Measurements from ENCODE around the gene HEMK1.

Gene HEMK1

GRCh38 chr3:50545781-50546180 lies 23.5 kb upstream of the HEMK1 start:
- no peak for DNase-seq

DNA sequence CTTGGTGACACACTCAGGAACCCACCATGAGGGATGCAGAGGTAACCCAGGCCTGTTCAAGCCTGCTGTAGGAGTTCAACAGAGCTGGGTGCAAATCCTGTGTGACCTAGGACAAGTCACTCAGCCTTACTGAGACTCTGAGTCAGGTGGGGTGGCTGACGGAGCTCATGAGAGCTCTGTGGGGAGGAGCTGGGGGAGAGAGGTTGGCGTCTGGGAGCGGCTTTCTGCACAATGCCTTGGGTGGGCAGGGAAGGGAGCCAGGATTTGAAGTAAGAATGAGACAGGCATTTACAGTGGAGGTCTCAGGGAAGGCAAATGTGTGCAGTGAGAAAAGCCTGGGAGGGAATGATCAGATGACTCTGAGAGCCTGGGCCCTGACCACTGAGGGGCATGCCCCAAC lies 20.1 kb upstream of the HEMK1 start:
- no peak for DNase-seq

DNA sequence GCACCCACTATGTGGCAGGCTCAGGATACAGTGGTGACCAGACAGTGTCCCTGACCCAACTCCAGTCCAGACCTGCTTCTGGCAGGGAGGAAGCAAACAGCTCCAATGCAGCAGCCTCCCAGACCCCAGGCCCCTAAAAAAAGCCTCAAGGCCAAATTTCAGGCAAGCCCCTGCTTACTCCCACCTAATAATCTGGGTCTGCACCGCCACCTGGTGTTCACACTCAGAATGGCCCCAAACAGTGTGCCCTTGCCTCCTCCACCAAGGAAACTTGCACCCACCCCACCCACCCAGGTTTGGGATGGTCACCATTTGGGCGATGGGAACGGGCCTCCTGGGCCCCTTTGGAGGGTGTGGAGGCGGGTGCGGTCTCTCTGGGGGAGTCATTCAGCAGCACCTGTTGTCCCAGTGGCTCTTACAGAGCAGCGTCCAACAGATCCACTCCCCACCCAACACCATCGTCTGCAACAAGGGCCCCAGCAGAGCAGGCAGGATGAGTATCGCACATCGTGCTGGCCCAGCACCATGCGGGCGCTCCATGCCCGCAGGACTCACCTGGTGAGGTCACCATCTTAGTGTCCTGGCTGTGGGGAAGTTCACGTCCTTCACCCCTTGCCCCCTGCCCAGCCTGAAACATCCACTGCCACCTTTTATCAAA lies 19.1 kb upstream of the HEMK1 start:
- DNase-seq = peak; percentile 44

GRCh38 chr3:50551054-50551659 lies 18.2 kb upstream of the HEMK1 start:
- no peak for DNase-seq

GRCh38 chr3:50551681-50552435 lies 17.5 kb upstream of the HEMK1 start:
- no peak for DNase-seq

DNA sequence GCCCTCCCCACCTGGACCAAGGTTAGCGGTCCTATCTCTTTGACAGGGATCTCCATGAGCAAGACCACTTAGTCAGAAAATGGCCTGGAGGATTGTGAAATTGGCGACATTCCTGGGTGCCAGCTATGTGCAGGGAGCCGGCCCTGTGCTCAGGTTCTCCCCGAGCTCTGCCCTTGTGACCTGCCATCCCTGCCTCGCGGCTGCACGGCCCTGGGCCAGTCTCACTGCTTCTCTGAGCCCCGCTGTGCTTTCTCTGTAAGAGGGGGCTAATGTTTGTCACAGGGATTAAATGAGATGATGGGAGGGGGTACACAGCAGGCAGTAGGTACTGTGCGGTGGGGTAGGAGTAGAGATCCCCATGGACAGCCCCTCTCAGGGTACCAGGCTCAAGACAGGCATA lies 16.7 kb upstream of the HEMK1 start:
- DNase-seq = no peak

- no peak for DNase-seq
Measured at GRCh38 chr3:50554553-50554952, 14.8 kb upstream of the HEMK1 start.

- no peak for DNase-seq
Measured at GRCh38 chr3:50557106-50557505, 12.2 kb upstream of the HEMK1 start.

GRCh38 chr3:50557915-50558314 lies 11.4 kb upstream of the HEMK1 start:
- no peak for DNase-seq

GRCh38 chr3:50559702-50560101 lies 9.6 kb upstream of the HEMK1 start:
- no peak for DNase-seq

- DNase-seq = no peak
Measured at GRCh38 chr3:50562861-50563260, 6.5 kb upstream of the HEMK1 start.

DNA sequence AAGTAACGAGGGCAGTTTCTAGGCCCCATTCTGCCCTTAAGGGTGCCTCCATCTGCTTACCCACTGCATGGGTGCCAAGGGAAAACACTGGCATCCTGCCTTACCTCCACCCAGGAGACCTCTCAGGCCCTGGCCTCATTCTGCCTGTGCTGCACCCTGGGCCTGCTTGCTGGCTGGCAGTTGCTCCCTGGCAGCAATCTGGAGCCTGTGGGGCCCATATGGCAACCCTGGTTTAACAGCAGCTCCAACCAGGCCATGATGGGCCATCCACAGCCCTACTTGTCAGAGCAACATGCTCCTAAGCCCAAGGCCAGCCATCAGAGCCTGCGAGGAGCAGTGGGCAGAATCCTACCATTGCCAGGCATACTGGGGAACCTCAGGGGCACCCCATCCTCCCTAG lies 5.5 kb upstream of the HEMK1 start:
- DNase-seq = no peak

GRCh38 chr3:50564321-50564720 lies 5.0 kb upstream of the HEMK1 start:
- no peak for DNase-seq

DNA sequence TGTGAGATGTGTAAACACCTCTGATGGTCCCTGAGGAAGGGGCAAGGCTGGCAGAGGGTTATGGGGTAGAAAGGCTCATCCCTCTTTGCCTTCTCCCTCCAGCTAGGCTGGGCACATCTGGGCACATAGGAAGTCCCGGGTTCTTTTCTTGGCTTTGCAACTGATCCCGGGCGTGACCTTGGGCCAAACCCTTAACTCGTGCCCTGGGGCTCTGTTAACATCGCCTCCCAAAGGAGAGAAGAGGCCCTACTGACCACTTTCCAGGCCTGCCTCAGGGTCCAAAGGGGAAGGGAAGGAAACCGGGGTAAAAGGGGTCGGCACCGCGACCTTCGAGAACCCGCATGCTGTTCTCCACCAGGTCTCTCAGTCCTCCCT lies 2.3 kb upstream of the HEMK1 start:
- DNase-seq = no peak

GRCh38 chr3:50567386-50568167 lies 1.7 kb upstream of the HEMK1 start, which contains the start of gene C3orf18:
TSS of gene C3orf18 (minus strand) at chr3:50567747. CDS start at chr3:50565699, 2,048 bp downstream.
- peak; percentile 90 for DNase-seq

DNA sequence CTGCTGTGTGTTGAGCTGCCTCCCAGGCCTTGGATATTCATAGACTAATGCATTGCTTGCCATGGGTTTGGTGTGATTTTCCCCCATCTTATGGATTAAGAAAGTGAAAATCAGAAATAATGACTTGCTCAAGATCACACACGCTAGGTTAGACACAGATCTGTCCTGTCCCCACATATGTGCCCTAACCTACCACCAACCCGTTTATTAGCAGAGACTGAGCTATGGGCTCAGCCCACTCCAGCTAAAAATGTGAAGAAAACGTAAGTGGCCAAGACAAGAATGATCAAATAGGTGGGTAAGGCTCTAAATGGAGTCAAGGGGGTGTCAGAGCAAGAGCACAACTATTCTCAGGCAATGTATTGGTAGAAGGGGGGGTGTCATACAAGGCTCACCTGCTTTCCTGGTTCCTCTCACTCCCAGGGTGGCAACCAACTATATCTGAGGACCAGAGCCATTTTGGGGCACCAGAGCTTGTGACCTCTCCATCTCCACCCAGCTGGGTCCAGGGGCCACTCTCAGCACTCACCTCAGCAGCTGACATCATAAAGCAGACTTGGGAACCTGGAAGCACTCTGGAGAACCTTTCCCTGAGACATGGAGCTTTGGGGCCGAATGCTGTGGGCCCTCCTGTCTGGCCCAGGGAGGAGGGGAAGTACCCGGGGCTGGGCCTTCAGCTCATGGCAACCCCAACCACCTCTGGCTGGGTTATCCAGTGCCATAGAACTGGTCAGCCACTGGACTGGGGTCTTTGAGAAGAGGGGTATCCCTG lies 1.4 kb downstream of the HEMK1 start:
- DNase-seq = no peak

DNA sequence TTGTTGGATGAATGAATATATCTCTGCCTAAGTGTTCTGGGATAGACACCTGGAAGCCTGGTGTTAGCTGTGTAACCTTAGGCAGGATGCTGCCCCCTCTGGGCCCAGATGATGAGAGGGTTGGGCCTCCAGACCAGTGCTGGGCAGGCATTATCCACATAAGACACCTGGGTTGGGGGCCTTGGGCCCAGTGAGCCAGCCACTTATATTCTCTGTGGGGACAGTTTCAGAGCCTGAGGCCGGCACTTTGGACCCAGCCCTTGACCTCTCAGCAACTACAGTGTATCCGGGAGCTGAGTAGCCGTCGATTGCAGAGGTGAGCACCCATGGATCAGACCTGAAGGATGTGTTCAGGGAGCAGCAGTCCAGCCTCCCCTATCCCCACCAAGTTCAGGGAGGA lies 2.2 kb downstream of the HEMK1 start:
- DNase-seq = no peak

- DNase-seq = peak; percentile 73
Measured at GRCh38 chr3:50572158-50572557, 2.8 kb downstream of the HEMK1 start.

DNA sequence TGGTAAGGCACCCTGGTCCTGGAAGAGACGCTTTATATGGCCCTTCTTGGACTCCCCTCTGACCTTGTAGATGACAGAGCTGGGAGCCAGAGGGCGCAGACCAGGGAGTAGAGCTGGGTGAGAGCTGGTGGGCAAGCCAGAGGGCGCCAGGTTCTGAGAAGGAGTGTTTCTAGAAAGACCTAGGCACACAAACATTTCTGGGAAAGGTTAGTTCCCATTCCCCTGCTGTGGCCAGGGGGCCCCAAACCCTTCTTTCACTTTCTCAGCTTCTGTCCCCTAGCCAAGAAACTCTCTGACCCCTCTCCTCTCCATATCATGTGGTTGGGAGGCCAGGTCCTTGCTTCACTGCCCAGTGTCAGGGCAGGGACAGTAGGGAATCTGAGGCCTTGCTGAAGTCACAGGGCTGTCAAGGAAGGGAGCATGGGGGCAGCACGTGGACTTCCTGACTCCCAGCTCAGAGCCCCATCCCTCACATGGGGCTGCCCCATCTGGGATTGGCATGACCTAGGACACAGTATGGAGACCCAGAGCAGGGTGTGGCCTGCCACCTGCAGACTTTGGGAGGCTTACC lies 3.6 kb downstream of the HEMK1 start:
- no peak for DNase-seq

DNA sequence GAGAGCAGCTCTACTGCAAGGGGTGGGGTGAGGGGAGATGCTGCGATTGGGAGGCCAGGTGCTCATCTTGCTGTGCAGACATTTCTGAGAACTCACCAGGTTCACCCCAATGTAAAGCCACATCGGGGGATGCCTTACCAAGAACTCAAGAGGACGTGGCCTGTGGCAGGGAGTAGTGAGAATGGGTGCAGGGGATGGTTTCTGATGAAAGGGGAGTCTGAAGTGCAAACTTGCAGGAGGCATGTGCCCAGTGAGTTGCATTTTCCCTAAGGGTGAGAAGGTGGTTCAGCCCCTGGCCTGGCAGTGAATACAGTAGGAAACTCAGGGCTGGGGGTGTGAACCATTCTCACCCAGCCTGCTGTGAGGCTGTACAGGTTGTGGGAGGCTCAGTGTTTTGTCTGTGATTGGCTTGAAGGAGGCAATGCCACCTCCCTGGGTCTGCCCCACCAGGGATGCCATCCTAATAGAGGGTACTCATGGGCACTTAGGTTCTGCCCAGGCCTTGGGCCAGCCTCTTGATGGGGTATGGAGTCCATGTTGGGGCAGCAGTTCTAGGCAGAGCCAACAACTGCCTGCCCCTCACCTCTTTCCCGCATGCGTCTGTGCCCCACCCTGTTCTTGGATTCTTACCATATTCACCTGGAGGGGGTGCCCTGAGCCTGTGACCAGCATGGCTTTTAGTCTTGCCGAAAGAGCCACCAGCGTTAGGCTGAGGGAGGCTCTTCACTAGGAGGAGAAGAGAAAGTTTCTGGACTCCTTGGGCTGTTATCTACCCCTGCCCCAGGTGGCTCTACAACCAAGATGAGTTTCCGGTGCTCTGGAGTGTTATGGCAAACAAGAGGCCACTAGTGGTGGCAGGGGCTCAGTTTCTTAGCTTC lies 4.5 kb downstream of the HEMK1 start:
- DNase-seq = peak; percentile 20

GRCh38 chr3:50574444-50574831 lies 5.1 kb downstream of the HEMK1 start:
- DNase-seq = no peak
